Activated CD4-positive, alpha-beta memory T cell treated with anti-CD3 and anti-CD28 coated beads, Interleukin-2, amount 10 ng/mL, durations not matched to agents 7 days and 5 days (primary cell): ENCODE data around the gene CRIP3. TPM values are rescaled to one million over a fixed set of nuclear protein-coding genes. Genes with fewer than 3 reads are reported as not detected.
A peak's percentile ranks its signal among the peaks of the same experiment; 100 is the strongest.

Experiments
- CTCF ChIA-PET: fragments of 350-600 bp; sonication (Branson Sonifier 250); formaldehyde crosslinking; loops from one replicate; lab custom pipeline; 2021; ENCODE audit warnings: antibody characterized with exemption, inconsistent platforms; lab: Charles Lee
- POLR2A ChIA-PET: fragments of 350-600 bp; sonication (Branson Sonifier 250); formaldehyde crosslinking; loops from one replicate; lab custom pipeline; 2021; ENCODE audit warnings: antibody characterized with exemption; lab: Charles Lee
- DNase-seq: peaks from one replicate; pipeline ENCODE4 v3.0.0-alpha.2; 2020
- H3K27ac Mint-ChIP-seq: one replicate; pipeline ENCODE4 v1.8.0; 2021; ENCODE audit warnings: mild to moderate bottlenecking, mixed read lengths
- H3K27me3 Mint-ChIP-seq: one replicate; pipeline ENCODE4 v1.8.0; 2021; ENCODE audit warnings: mixed read lengths
- H3K36me3 Mint-ChIP-seq: one replicate; pipeline ENCODE4 v1.8.0; 2021; ENCODE audit warnings: low read depth, mixed read lengths
- H3K4me1 Mint-ChIP-seq: one replicate; pipeline ENCODE4 v1.8.0; 2021; ENCODE audit warnings: mixed read lengths
- H3K4me3 Mint-ChIP-seq: one replicate; pipeline ENCODE4 v1.8.0; 2021; ENCODE audit warnings: mild to moderate bottlenecking, mixed read lengths
- H3K9me3 Mint-ChIP-seq: one replicate; pipeline ENCODE4 v1.8.0; 2021; ENCODE audit warnings: mixed read lengths
- total RNA-seq, 2 experiments: library from RNA; stranded (reverse); gene quantifications; one replicate each; pipeline ENCODE4 v1.2.3, GENCODE V29; 2021

Gene CRIP3
- total RNA-seq, 2 experiments from 2014 or later: 0.88 TPM; not detected in 1

GRCh38 chr6:43282636-43283513, 25.8 kb downstream of the CRIP3 start:
- ChIA-PET POLR2A (no interaction called here), CTCF (no interaction called here)
- H3K9me3 Mint-ChIP-seq: no peaks in the 10 kb centered on the region
- H3K27ac Mint-ChIP-seq: no peak overlapping the region
- no peak overlapping the region for H3K4me3 Mint-ChIP-seq
- H3K27me3 Mint-ChIP-seq: peaks cover 30% of the 10 kb centered on the region
- no peak for DNase-seq
- H3K4me1 Mint-ChIP-seq: peaks cover 1% of the 10 kb centered on the region
- H3K36me3 Mint-ChIP-seq: no peaks in the 10 kb centered on the region

- DNase-seq: no peak
- ChIA-PET POLR2A (no interaction called here), CTCF (no interaction called here)
- Mint-ChIP-seq H3K4me1 (peaks cover 1% of the 10 kb centered on the region), H3K36me3 (no peaks in the 10 kb centered on the region), H3K27ac (no peak overlapping the region), H3K4me3 (no peak overlapping the region), H3K27me3 (peaks cover 36% of the 10 kb centered on the region), H3K9me3 (no peaks in the 10 kb centered on the region)
These were observed 26.6 kb downstream of the CRIP3 start for GRCh38 chr6:43282060-43282459.

- H3K4me1 Mint-ChIP-seq: peaks cover 10% of the 10 kb centered on the region
- ChIA-PET POLR2A (no interaction called here), CTCF (no interaction called here)
- peaks cover 36% of the 10 kb centered on the region for H3K27me3 Mint-ChIP-seq
- no peaks in the 10 kb centered on the region for H3K9me3 Mint-ChIP-seq
- H3K36me3 Mint-ChIP-seq: no peaks in the 10 kb centered on the region
- no peak overlapping the region for H3K27ac Mint-ChIP-seq
- no peak overlapping the region for H3K4me3 Mint-ChIP-seq
- no peak for DNase-seq
These were observed 28.4 kb downstream of the CRIP3 start for GRCh38 chr6:43280234-43280633.

- Mint-ChIP-seq H3K9me3 (no peaks in the 10 kb centered on the region), H3K4me1 (peaks cover 19% of the 10 kb centered on the region), H3K36me3 (no peaks in the 10 kb centered on the region), H3K27me3 (peaks cover 47% of the 10 kb centered on the region), H3K27ac (no peak overlapping the region), H3K4me3 (no peak overlapping the region)
- CTCF ChIA-PET: no interaction called here
- POLR2A ChIA-PET: no interaction called here
- DNase-seq: no peak
These were observed 30.0 kb downstream of the CRIP3 start for GRCh38 chr6:43278524-43279078.

- H3K27ac Mint-ChIP-seq: no peak overlapping the region
- peaks cover 53% of the 10 kb centered on the region for H3K27me3 Mint-ChIP-seq
- H3K4me1 Mint-ChIP-seq: peaks cover 19% of the 10 kb centered on the region
- no peak overlapping the region for H3K4me3 Mint-ChIP-seq
- H3K9me3 Mint-ChIP-seq: no peaks in the 10 kb centered on the region
- H3K36me3 Mint-ChIP-seq: no peaks in the 10 kb centered on the region
- CTCF ChIA-PET: no interaction called here
- no peak for DNase-seq
- POLR2A ChIA-PET: no interaction called here
These were observed 30.7 kb downstream of the CRIP3 start for GRCh38 chr6:43277643-43278523.

- H3K4me1 Mint-ChIP-seq: peaks cover 19% of the 10 kb centered on the region
- ChIA-PET POLR2A (no interaction called here), CTCF (interaction anchor here (0.6 to 0.8 kb wide), 2 partner anchors 31 to 122 kb away, joined by 3 to 7 read pairs; partner anchors contain the start of gene CRIP3)
- H3K36me3 Mint-ChIP-seq: no peaks in the 10 kb centered on the region
- no peaks in the 10 kb centered on the region for H3K9me3 Mint-ChIP-seq
- no peak overlapping the region for H3K27ac Mint-ChIP-seq
- peaks cover 57% of the 10 kb centered on the region for H3K27me3 Mint-ChIP-seq
- no peak overlapping the region for H3K4me3 Mint-ChIP-seq
- no peak for DNase-seq
These were observed 31.4 kb downstream of the CRIP3 start for GRCh38 chr6:43277306-43277642.

- Mint-ChIP-seq H3K4me3 (no peak overlapping the region), H3K36me3 (no peaks in the 10 kb centered on the region), H3K4me1 (peaks cover 19% of the 10 kb centered on the region), H3K27me3 (peaks cover 59% of the 10 kb centered on the region), H3K9me3 (no peaks in the 10 kb centered on the region), H3K27ac (no peak overlapping the region)
- POLR2A ChIA-PET: no interaction called here
- no peak for DNase-seq
- CTCF ChIA-PET: interaction anchor here (0.6 to 0.8 kb wide), 2 partner anchors 32 to 122 kb away, joined by 3 to 7 read pairs; partner anchors contain the start of gene CRIP3
These were observed 31.9 kb downstream of the CRIP3 start for GRCh38 chr6:43276577-43277305.

- Mint-ChIP-seq H3K4me3 (peak overlapping the region; percentile 38), H3K27ac (no peak overlapping the region), H3K4me1 (peaks cover 19% of the 10 kb centered on the region), H3K9me3 (no peaks in the 10 kb centered on the region), H3K36me3 (no peaks in the 10 kb centered on the region), H3K27me3 (peaks cover 56% of the 10 kb centered on the region)
- POLR2A ChIA-PET: no interaction called here
- DNase-seq: peak; percentile 53
- CTCF ChIA-PET: no interaction called here
These were observed 32.6 kb downstream of the CRIP3 start for GRCh38 chr6:43275801-43276576.

GRCh38 chr6:43274916-43275597, 33.6 kb downstream of the CRIP3 start:
- Mint-ChIP-seq H3K36me3 (no peaks in the 10 kb centered on the region), H3K27ac (no peak overlapping the region), H3K9me3 (no peaks in the 10 kb centered on the region), H3K4me1 (peaks cover 21% of the 10 kb centered on the region), H3K4me3 (peak overlapping the region; percentile 37), H3K27me3 (peaks cover 54% of the 10 kb centered on the region)
- ChIA-PET CTCF (no interaction called here), POLR2A (no interaction called here)
- DNase-seq: peak; percentile 33

GRCh38 chr6:43274127-43274915, 34.3 kb downstream of the CRIP3 start:
- no peak overlapping the region for H3K4me3 Mint-ChIP-seq
- peaks cover 21% of the 10 kb centered on the region for H3K4me1 Mint-ChIP-seq
- peaks cover 56% of the 10 kb centered on the region for H3K27me3 Mint-ChIP-seq
- CTCF ChIA-PET: no interaction called here
- no peaks in the 10 kb centered on the region for H3K36me3 Mint-ChIP-seq
- no peak for DNase-seq
- no peak overlapping the region for H3K27ac Mint-ChIP-seq
- POLR2A ChIA-PET: no interaction called here
- H3K9me3 Mint-ChIP-seq: no peaks in the 10 kb centered on the region

GRCh38 chr6:43273707-43274106, 34.9 kb downstream of the CRIP3 start:
- H3K4me1 Mint-ChIP-seq: peaks cover 26% of the 10 kb centered on the region
- no peak overlapping the region for H3K4me3 Mint-ChIP-seq
- no peak for DNase-seq
- no peak overlapping the region for H3K27ac Mint-ChIP-seq
- H3K36me3 Mint-ChIP-seq: no peaks in the 10 kb centered on the region
- CTCF ChIA-PET: no interaction called here
- peaks cover 62% of the 10 kb centered on the region for H3K27me3 Mint-ChIP-seq
- POLR2A ChIA-PET: no interaction called here
- H3K9me3 Mint-ChIP-seq: no peaks in the 10 kb centered on the region
